ENCODE data around the gene C22orf31.
A peak's percentile ranks its signal among the peaks of the same experiment; 100 is the strongest.

The C22orf31 gene

GRCh38 chr22:29030016-29030617 lies 31.5 kb downstream of the C22orf31 start:
- FAIRE-seq (no peak), DNase-seq (ENCODE audit: low spot score) (peak; percentile 42)

DNA sequence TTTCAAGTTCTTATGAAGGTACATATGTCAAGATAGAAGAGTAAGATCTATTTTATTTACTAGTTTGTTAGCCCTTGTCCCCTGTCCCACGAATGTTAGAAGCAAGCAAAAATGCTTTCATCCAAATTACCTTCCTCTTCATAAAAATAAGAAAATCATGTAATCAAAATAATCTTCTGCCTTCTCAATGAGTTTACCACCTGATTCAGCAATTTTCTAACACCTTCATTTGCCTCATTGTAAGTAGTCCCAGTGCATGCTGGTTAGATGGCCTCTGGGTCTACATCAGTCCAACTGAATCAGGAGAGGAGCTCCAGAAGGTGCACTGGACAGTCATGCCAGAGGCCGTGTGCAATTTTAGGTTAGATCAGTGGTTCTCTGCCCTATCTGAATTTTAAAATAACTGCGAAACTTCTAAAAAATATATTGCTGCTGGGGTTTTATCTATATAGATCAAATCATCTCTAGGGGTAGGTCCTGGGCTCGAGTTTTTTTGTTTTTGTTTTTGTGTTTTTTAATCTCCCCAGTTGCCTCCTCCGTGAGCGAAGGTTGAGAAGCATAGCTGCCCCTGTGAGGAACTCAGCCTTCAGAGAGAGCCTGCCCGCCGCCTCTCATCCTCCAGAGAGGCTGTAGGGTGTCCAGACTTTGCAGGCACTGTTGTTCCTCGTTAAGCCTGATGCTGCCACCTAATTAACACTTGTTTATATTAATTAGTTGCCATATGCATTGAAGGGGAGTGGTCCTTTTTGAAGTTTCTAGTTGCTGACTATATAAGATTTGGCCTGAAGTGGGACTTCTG lies 32.2 kb downstream of the C22orf31 start:
- no peak for FAIRE-seq

DNA sequence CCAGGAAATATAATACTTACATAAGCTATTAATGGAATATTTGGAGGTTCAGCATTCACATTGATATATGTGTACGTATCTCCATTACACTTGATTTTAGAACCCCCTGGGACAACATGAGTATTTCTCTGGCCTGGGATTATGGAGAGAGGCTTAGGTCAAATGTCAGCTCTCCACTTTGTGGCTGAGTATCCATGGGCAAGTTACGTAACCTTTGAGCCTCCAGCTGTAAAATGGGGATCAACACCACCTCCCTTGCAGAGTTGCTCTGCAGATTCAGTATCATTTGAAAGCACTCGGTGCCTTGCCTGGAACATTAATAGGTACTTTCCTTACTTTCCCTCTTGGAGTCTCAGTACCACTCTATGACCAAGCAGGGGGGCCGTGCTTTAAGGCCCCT lies 33.2 kb downstream of the C22orf31 start:
- no peak for FAIRE-seq

More for the DNA sequence above, 32.2 kb downstream of the C22orf31 start:
- DNase-seq (ENCODE audit: low spot score): no peak

DNA sequence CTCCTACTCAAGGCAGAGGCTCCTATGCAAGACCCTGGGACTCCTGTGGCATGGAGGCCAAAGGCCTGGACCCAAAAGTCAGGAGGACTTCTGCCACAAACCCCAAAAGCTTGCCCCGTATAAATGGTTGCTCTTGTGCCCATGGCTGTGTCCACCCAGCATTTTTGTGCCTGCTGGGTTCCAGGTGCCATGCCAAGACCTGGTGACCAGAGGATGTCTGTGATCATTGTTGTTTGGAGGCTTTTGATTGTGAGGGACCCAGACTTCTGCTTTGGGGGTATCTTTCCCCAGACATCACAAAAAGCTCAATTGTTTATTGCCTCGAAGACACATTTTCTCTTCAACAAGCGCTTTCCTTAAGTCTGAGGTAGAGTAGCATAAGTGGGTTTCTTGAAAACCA lies 35.1 kb downstream of the C22orf31 start:
- DNase-seq (ENCODE audit: low spot score): no peak
- FAIRE-seq: no peak

More for the DNA sequence above, 33.2 kb downstream of the C22orf31 start:
- DNase-seq (ENCODE audit: low spot score): no peak

GRCh38 chr22:29023172-29023796 lies 38.3 kb downstream of the C22orf31 start:
- FAIRE-seq: no peak
- no peak for DNase-seq (ENCODE audit: low spot score)

DNA sequence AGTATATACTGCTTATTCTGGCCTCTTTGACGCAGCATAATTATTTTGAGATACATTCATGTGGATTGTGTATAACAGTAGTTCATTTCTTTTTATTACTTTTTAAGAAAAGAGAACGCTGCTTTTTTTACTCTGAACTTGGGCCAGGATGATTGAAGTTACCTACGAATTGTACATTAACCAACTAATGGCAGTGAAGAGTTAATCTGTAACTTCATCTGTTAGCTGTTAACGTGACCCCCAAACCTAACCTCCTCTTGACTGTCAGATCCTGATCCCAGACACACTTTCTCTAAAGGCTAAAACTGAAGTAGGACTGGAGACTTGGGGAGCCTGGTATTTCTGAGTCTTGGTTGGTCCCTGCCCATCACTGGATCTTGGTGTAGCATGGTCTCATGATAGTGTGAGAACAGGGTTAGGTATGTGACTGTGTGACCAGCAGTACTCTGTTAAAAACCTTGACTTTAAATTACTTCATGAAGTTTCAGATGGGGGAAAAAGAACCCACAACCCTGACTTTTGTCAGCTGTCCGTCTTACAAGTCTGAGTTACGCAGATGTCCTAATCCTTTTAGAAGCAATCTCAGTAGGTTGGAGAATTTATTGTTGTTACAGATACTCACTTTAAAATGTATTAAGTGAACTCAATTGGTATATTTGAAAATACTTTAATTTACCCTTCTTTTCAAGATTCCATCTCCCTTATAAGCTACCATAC lies 39.4 kb downstream of the C22orf31 start:
- no peak for FAIRE-seq
- DNase-seq (ENCODE audit: low spot score): no peak

- FAIRE-seq: no peak
- DNase-seq (ENCODE audit: low spot score): no peak
Measured at GRCh38 chr22:29018293-29019189, 43.1 kb downstream of the C22orf31 start.

DNA sequence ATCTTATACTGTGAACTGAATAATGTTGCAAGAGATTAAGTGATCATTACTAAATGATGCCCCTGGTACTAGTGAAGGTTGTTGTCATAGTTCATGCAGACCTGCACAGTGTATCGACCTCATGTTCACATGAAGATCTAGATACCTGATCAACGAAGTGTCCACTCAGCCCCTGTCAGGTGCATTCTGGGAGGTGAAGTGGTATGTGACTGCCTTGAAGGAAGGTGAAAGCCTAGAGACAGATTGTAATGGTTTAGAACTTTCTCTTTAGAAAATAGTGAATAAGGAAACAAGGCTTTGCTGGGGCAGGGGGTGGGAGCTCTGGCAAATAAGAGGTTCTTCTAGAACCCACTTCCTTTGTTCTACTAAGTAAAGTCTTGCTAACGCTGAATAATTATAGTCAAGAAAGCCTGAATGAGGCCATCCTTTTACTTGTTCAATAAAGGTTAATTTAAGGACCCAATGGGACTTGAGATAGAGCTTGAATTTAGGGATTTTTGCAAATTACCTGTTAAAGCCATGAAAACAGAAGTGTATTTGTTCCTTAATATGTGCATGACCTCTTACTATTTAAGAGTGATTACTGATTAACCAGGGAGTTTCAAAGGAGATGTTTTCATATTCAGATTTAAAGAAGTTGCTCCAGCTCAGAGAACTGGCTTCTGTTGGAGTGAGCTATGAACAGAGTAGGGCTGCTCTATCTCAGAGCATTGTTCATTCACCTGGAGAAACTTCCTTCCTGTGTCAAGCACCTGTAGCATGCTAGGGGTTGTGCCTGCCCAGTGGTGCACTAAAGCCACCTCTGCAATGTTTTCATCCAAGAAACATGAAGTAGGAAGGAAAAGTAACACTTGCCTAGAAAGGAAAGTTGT lies 45.3 kb downstream of the C22orf31 start:
- no peak for FAIRE-seq

DNA sequence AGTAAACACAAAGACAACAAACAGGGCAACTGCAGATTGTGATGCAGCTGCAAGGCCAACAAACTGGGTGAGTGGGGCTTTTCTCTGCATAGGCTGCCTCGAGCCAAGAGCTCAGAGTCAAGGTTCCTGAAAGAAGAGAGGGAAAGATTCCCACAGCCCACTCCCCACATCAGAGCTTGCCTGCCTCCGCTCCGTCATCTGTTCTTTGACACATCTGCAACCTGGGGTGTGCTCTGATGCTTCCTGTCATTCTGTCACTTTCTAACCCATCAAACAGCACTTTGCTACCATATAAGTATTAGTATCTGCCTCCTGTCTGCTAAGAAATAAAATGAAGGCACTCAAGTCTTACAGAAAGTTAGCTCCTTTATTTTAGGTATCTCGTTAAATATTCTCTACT lies 46.9 kb downstream of the C22orf31 start:
- no peak for DNase-seq (ENCODE audit: low spot score)
- no peak for FAIRE-seq

More for the DNA sequence above, 45.3 kb downstream of the C22orf31 start:
- no peak for DNase-seq (ENCODE audit: low spot score)

GRCh38 chr22:29014293-29014692 lies 47.3 kb downstream of the C22orf31 start:
- DNase-seq (ENCODE audit: low spot score) (no peak), FAIRE-seq (no peak)

GRCh38 chr22:29012952-29013351 lies 48.7 kb downstream of the C22orf31 start:
- no peak for FAIRE-seq
- DNase-seq (ENCODE audit: low spot score): no peak

- DNase-seq (ENCODE audit: low spot score) (no peak), FAIRE-seq (no peak)
Measured at GRCh38 chr22:29012101-29012433, 49.6 kb downstream of the C22orf31 start.

GRCh38 chr22:29011240-29012100 lies 50.2 kb downstream of the C22orf31 start:
- DNase-seq (ENCODE audit: low spot score): no peak
- no peak for FAIRE-seq

DNA sequence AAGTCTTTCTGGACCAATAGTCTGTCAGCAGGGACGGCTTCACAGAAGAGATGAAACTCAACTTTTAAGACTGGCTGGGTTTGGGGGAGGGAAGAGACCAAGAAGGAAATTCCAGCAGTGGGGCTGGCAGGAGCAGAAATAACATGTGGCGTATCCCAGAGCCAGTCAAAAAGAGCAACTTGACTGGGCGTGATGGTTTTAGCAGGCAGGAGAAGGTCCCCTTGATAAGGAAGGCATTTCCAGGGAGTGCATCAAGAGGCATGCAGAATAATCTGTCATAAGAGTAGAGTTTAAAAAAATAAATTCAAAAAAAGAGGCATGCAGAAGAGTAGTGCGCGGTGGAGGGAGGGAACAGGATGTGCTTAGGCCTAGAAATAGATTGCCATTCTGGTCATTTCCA lies 52.5 kb downstream of the C22orf31 start:
- DNase-seq (ENCODE audit: low spot score) (no peak), FAIRE-seq (no peak)

Data from urothelium cell line (cell line).